HG02588 (cell line): ENCODE data around the gene BAG5.

Experiments
- ATAC-seq: cut with Tn5 transposase; IDR thresholded peaks from one replicate; pipeline ENCODE4 v1.9.1; 2021; ENCODE audit warnings: mild to moderate bottlenecking, moderate library complexity; ENCODE audit not compliant: unreplicated experiment

BAG5 gene

GRCh38 chr14:103563844-103564505 is 1.5 kb upstream of the BAG5 start:
- ATAC-seq = no peak

GRCh38 chr14:103563226-103563620 is 766 bp upstream of the BAG5 start:
- ATAC-seq = no peak

GRCh38 chr14:103562179-103562428 is 353 bp downstream of the BAG5 start:
- no peak for ATAC-seq

- peak; percentile 6 for ATAC-seq
These were observed 877 bp downstream of the BAG5 start for GRCh38 chr14:103561381-103562178.

DNA sequence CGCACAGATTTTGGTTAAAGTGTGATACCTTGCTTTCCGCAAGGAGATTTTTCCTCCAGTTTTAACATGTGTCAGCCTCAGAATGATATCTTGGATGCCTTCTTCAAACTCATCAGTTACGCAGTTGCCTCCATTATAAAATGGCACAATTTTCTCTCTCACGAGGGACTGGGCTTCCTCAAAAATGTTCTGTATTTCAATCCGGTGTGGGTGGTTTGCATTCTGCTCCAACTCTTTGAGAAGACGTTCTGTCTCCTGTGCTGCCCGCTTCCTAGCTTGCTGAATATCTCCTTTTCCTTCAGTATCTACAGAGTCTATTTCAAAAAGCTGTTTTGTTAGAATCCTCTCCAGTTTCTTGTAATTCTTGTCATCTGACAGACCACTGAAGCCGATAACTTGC is 1.8 kb downstream of the BAG5 start:
- no peak for ATAC-seq

DNA sequence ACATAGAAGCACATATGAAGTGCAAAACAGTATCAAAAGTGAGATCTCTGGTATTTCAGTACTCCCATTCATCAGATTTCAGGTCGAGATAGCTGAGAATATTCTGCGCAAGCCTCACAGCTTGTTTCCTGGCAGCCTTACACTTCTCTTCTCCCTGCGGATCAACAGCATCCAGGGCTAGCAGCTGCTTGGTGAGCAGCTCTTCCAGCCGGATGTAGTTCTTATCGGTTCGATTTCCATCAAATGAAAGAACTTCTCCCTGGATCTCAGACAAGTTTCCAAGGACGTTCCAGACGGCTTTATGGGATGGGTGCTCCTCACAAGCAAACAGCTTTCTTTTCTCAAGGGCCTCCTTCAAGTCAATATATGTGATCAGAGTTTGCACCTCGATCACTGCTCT is 2.7 kb downstream of the BAG5 start:
- ATAC-seq = no peak

DNA sequence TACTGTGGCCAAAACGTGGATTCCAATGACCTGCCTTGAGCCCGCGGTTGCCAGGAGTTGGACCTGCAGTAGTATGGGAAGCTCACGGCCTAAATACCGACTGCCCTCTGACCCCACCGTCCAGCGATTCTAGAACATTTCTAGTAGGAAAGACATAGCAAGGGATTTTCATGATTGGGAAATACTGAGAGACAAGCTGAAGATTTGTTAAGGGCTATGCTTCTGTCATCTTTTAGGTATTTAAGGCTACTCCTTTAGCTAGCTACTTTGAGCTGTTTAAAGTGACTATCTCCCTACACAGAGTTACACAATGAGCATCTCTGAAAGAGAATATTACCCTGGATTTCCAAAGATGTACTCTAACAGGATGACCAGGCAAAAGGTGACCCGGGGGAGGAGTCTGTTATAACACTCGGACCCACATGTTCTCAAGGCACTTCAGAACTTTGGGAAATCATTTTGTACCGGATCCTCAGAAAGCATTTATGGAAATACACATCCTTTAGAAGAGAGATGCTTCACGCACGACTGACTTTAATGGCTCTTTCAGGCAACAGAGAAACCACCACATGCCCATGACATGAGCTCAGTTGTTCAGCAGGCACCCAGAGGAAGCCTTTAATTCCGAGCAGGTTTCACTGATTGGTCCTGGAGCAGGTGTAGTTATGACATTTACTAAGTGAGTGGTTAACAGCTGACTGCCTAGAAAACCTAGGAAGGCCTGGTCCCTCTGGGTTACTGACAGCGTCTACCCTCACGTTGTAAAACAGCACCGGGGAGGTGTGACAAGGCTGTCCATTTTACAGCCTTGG is 4.2 kb downstream of the BAG5 start:
- ATAC-seq = no peak

GRCh38 chr14:103556946-103557758 is 5.3 kb downstream of the BAG5 start:
- ATAC-seq = no peak

DNA sequence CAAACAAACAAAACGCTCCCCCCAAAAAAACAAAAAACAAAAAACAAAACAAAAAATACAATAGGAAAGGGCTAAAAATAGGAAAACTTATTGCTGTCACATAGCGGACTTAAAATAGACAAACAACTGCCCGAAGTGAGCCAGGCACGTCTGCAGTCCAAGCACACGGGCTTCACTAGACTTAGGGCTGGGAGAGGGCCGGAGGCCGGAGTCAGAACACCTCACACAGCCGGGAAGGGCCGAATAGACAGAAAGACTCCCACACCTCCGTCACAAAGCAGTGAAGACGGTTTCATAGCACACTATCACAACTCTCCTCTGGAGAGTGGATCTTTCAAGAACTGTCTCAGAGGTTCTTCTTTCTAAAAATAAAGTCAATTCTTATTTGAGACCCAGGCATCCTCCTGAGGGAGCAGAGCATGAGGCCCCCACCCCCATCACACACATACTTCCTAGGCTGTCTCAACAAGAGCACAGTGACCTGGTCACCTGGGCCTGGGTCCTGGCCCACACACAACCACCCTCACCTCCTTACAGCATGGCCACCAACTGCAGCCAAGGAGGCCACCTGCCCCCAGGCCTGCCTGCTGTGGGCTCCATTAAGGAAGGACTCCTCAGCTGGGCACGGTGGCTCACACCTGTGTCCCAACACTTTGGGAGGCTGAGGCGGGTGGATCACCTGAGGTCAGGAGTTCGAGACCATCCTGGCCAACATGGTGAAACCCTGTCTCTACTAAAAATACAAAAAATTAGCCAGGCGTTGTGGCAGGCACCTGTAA is 6.7 kb downstream of the BAG5 start:
- no peak for ATAC-seq

DNA sequence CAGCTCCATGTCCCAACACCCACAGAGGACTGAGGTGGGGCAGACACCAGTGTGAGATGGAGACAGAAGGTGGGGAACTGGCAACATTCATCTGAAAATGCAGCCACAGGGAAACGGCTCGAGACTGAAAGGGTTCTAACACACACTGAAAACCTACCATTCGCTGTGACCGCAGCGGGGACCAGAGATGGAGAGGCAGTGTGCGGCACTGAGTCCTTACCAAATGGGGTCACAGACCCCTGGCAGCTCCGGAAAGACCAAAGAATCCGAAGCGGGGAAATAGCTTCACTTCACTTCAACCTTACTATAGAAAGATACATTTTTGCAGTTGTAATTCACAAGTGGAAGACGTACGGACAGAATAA is 9.6 kb downstream of the BAG5 start:
- ATAC-seq = no peak

- ATAC-seq = no peak
These were observed 10.2 kb downstream of the BAG5 start for GRCh38 chr14:103552011-103552845.

DNA sequence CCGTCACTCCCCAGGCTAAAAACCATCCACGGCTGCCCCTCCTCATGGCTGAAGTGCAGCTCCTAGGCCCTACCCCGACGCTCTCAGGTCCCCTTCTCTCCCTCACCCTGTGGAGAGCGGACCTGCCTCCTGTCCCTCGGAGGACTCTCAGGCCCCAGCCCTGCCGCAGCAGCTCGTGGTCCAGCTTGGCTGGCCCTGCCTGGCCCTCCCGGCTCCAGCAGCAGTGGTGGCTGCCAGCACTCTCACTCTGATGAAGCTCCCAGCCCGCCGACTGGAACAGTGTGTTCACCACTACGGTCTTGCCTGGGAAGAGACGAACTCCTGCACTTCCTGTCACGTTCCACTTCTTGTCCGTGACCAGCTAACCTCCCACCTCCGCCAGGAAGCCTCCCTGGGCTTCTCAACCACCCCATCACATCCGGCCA is 11.1 kb downstream of the BAG5 start:
- ATAC-seq = no peak

- no peak for ATAC-seq
These were observed 11.8 kb downstream of the BAG5 start for GRCh38 chr14:103550451-103551337.

GRCh38 chr14:103549361-103550311 is 12.8 kb downstream of the BAG5 start:
- ATAC-seq = no peak

DNA sequence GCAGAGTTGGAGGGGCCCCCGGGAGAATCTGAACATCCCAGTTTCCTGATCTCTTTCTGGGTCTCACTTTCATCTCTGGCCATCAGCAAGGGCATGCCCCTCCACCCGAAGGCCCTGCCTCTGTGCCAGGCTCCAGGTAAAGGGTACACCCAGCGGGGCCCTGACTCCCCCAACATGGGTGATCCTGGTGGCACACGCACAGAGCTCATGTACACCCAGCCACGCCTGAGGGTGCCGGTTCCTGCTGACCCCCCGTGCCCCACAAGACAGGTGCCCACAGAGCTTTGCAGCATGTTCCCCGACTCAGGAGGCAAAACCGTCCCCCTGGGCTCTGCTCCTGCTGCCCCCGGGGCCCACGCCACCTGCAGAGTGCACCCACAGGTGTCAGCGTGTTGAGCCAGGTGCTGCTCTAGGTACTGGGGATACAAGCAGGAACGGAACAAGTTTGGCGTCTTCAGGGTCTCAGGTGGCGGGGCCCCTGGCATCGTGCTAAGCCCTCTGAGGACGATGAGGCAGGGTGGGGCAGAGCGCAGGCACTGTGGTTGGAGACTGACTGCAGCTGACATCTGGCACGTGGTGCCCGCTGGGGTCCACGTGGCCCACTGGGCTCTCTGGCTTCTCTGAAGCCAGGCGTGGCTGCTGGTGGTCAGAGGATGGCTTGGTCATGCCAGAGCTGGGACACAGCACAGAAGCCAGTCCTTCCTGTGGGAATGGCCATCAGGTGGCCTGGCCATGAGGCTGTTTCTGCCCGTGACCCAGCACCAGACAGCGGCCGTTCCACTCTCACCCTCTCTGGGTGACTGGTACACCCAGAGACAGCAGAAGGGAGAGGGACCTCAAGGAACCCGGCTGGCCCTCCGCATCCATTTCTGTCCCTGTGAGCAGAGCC is 13.8 kb downstream of the BAG5 start:
- ATAC-seq = no peak

DNA sequence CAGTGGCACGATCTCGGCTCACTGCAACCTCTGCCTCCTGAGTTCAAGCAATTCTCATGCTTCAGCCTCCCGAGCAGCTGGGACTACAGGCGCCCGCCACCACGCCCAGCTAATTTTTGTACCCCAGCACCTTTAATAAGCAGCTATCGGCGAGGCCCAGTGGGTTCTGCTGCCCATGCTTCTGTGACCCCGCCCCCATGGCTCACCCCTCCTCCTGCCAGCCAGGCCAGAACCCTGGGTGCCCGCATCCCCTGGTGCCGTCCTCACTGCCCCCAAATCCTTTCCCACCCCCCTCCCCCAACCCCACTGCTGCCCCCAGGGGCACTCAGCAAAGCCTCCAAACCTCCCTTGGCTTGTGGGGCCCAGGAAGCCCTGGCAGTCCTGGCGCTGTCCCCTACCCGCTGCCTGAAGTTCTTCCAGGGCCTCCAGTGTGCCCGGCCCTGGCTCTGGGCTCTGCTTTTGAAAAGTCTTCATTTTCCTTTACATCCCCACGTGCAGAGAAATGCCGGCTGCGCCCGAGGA is 14.5 kb downstream of the BAG5 start:
- ATAC-seq = no peak
